Hepatocyte (in vitro differentiated cells): ENCODE measurements around the gene XPO1.

Experiments used
- CTCF ChIP-seq: fragments of 200-600 bp; sonication (generic); IDR thresholded peaks from 2 replicates; pipeline ENCODE4 v1.5.1; 2016; ENCODE audit warnings: antibody characterized with exemption, mild to moderate bottlenecking; ENCODE audit not compliant: poor library complexity
- EZH2 ChIP-seq: fragments of 200-600 bp; sonication (generic); IDR thresholded peaks from 2 replicates; pipeline ENCODE4 v1.6.1; 2016; ENCODE audit warnings: antibody characterized with exemption, mild to moderate bottlenecking, borderline replicate concordance
- EZH2phosphoT487 ChIP-seq: fragments of 200-600 bp; sonication (generic); IDR thresholded peaks from one replicate; pipeline ENCODE4 v1.6.1; 2018; ENCODE audit warnings: antibody characterized with exemption, mild to moderate bottlenecking, low read depth, moderate library complexity; ENCODE audit not compliant: unreplicated experiment, severe bottlenecking

DNA sequence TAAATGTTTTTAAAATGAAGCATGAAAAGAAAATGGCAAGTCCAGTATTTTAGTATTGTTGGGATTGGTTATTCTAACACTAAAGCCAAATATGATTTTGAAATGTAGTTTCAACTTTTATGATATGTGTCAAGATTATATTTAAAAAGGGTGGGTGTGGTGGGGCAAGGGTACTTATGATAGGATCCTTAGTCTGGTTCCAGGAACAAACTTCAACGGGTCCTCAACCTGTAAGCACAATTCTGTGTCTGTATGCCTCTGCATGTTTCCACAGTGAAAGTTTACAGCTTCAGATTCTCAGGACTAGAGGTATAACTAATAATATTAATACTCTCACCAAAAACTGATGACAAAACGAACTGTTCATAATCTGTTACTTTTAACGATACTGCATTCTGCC lies 73.1 kb downstream of the XPO1 start:
- TF ChIP-seq CTCF (no peak), EZH2 (no peak), EZH2phosphoT487 (no peak)
